HG03378 (cell line): ENCODE data around the gene CEP20.
A peak's percentile ranks its signal among the peaks of the same experiment; 100 is the strongest.
"Not testable (repeated sequence)": the region's sequence is repeated elsewhere in the genome, so short reads cannot be mapped to it uniquely, and the experiment has no call there.

Source experiments
- ATAC-seq: cut with Tn5 transposase; IDR thresholded peaks from one replicate; pipeline ENCODE4 v1.9.1; 2021; ENCODE audit warnings: mild to moderate bottlenecking, moderate library complexity; ENCODE audit not compliant: unreplicated experiment

The CEP20 gene

GRCh38 chr16:15888072-15888976 is at the start of gene CEP20:
CEP20 (minus strand) TSS chr16:15888603; CDS start chr16:15888585, 18 bp downstream.
- peak; percentile 91 for ATAC-seq

- ATAC-seq = not testable (repeated sequence)
Measured at GRCh38 chr16:15936809-15937208, 48.4 kb upstream of the CEP20 start.

GRCh38 chr16:15934991-15935390 is 46.6 kb upstream of the CEP20 start:
- ATAC-seq = no peak

GRCh38 chr16:15933781-15934180 is 45.4 kb upstream of the CEP20 start:
- ATAC-seq = no peak

GRCh38 chr16:15932939-15933338 is 44.5 kb upstream of the CEP20 start:
- ATAC-seq = no peak

GRCh38 chr16:15928261-15929104 is 40.1 kb upstream of the CEP20 start:
- ATAC-seq = no peak

- ATAC-seq = no peak
Measured at GRCh38 chr16:15925631-15926030, 37.2 kb upstream of the CEP20 start.

GRCh38 chr16:15924996-15925395 is 36.6 kb upstream of the CEP20 start:
- no peak for ATAC-seq

GRCh38 chr16:15919331-15919730 is 30.9 kb upstream of the CEP20 start:
- no peak for ATAC-seq

GRCh38 chr16:15918314-15918713 is 29.9 kb upstream of the CEP20 start:
- ATAC-seq = not testable (repeated sequence)

- no peak for ATAC-seq
Measured at GRCh38 chr16:15916323-15916722, 27.9 kb upstream of the CEP20 start.

GRCh38 chr16:15915555-15916081 is 27.2 kb upstream of the CEP20 start:
- ATAC-seq = no peak

GRCh38 chr16:15913046-15913698 is 24.8 kb upstream of the CEP20 start:
- no peak for ATAC-seq

GRCh38 chr16:15911198-15911597 is 22.8 kb upstream of the CEP20 start:
- no peak for ATAC-seq

GRCh38 chr16:15907863-15908478 is 19.6 kb upstream of the CEP20 start:
- peak; percentile 98 for ATAC-seq

- ATAC-seq = no peak
Measured at GRCh38 chr16:15906439-15906838, 18.0 kb upstream of the CEP20 start.

- no peak for ATAC-seq
Measured at GRCh38 chr16:15903960-15904359, 15.6 kb upstream of the CEP20 start.

- ATAC-seq = no peak
Measured at GRCh38 chr16:15900901-15901500, 12.6 kb upstream of the CEP20 start.

- no peak for ATAC-seq
Measured at GRCh38 chr16:15900357-15900756, 12.0 kb upstream of the CEP20 start.

GRCh38 chr16:15899538-15900100 is 11.2 kb upstream of the CEP20 start:
- ATAC-seq = peak; percentile 74
